HepG2 (cell line): ENCODE data around the gene EPDR1. TPM values are rescaled to one million over a fixed set of nuclear protein-coding genes. Genes with fewer than 3 reads are reported as not detected.

Source experiments
- ATF7 ChIP-seq, 2 experiments: fragments of 450-650 bp in 1 of 2; sonication (generic) in 1 of 2; formaldehyde crosslinking in 1 of 2; IDR thresholded peaks; 2 replicates each; pipeline versions ENCODE4 v1.4.0 to v1.6.1; 2016 to 2020; ENCODE audit warnings: antibody characterized with exemption in 1 of 2, mild to moderate bottlenecking in 1 of 2, missing genetic modification reagents in 1 of 2
- CCDC6 ChIP-seq: sonication (generic); formaldehyde crosslinking; IDR thresholded peaks from 2 replicates; pipeline ENCODE4 v1.8.1; 2022; ENCODE audit warnings: mild to moderate bottlenecking, missing genetic modification reagents, moderate library complexity
- CEBPG ChIP-seq: IDR thresholded peaks from 2 replicates; pipeline ENCODE4 v1.6.1; 2016
- GTF2F1 ChIP-seq: fragments of 150-350 bp; IDR thresholded peaks from 2 replicates; pipeline ENCODE4 v1.6.1; 2014; ENCODE audit warnings: low read length
- HDAC2 ChIP-seq: sonication (generic); formaldehyde crosslinking; IDR thresholded peaks from 2 replicates; pipeline ENCODE4 v1.4.0; 2020; ENCODE audit warnings: missing genetic modification reagents
- NR2F6 ChIP-seq, 2 experiments: IDR thresholded peaks; 2 replicates each; pipeline ENCODE4 v1.6.1; 2016; ENCODE audit warnings: antibody characterized with exemption in 1 of 2, mild to moderate bottlenecking in 1 of 2
- PAX8 ChIP-seq: sonication (generic); formaldehyde crosslinking; IDR thresholded peaks from 2 replicates; pipeline ENCODE4 v1.8.0; 2022; ENCODE audit warnings: mild to moderate bottlenecking, missing genetic modification reagents, borderline replicate concordance
- RAD21 ChIP-seq: fragments of 450-650 bp; formaldehyde crosslinking; IDR thresholded peaks from 2 replicates; pipeline ENCODE4 v1.5.0; 2020; ENCODE audit warnings: mild to moderate bottlenecking
- SIN3B ChIP-seq: fragments of 150-350 bp; IDR thresholded peaks from 2 replicates; pipeline ENCODE4 v1.6.1; 2014; ENCODE audit warnings: low read length
- TBX2 ChIP-seq: sonication (generic); formaldehyde crosslinking; IDR thresholded peaks from 2 replicates; pipeline ENCODE4 v1.5.0; 2020; ENCODE audit warnings: missing genetic modification reagents, mild to moderate bottlenecking, borderline replicate concordance
- THYN1 ChIP-seq: sonication (generic); formaldehyde crosslinking; IDR thresholded peaks from 2 replicates; pipeline ENCODE4 v1.8.1; 2023; ENCODE audit warnings: low read depth, mild to moderate bottlenecking, moderate library complexity, missing genetic modification reagents, borderline replicate concordance
- ZKSCAN8 ChIP-seq: IDR thresholded peaks from 2 replicates; pipeline ENCODE4 v1.6.1; 2016; ENCODE audit warnings: borderline replicate concordance, missing genetic modification reagents, missing compliant biosample characterization
- ZNF142 ChIP-seq: sonication (generic); formaldehyde crosslinking; IDR thresholded peaks from 2 replicates; pipeline ENCODE4 v1.4.0; 2020; ENCODE audit warnings: missing genetic modification reagents
- ZNF205 ChIP-seq: IDR thresholded peaks from 2 replicates; pipeline ENCODE4 v1.6.1; 2018; ENCODE audit warnings: missing biosample characterization, missing genetic modification reagents
- ZNF296 ChIP-seq: sonication (generic); formaldehyde crosslinking; conservative IDR thresholded peaks from 2 replicates; pipeline ENCODE4 v1.5.0; 2020; ENCODE audit warnings: mild to moderate bottlenecking, missing genetic modification reagents
- ZNF343 ChIP-seq: sonication (generic); formaldehyde crosslinking; IDR thresholded peaks from 2 replicates; pipeline ENCODE4 v1.4.0; 2020; ENCODE audit warnings: mild to moderate bottlenecking, missing genetic modification reagents
- ZNF414 ChIP-seq: sonication (generic); formaldehyde crosslinking; IDR thresholded peaks from 2 replicates; pipeline ENCODE4 v1.5.0; 2020; ENCODE audit warnings: missing genetic modification reagents
- ZNF460 ChIP-seq: sonication (generic); formaldehyde crosslinking; IDR thresholded peaks from 2 replicates; pipeline ENCODE4 v1.5.1; 2020; ENCODE audit warnings: missing genetic modification reagents, mild to moderate bottlenecking, borderline replicate concordance
- ZNF589 ChIP-seq: sonication (generic); formaldehyde crosslinking; conservative IDR thresholded peaks from 2 replicates; pipeline ENCODE4 v1.8.0; 2022; ENCODE audit warnings: mild to moderate bottlenecking, moderate library complexity, missing genetic modification reagents
- ZNF614 ChIP-seq: IDR thresholded peaks from 2 replicates; pipeline ENCODE4 v1.6.1; 2018; ENCODE audit warnings: missing biosample characterization, missing genetic modification reagents, inconsistent platforms, borderline replicate concordance
- ZNF616 ChIP-seq: sonication (generic); formaldehyde crosslinking; IDR thresholded peaks from 2 replicates; pipeline ENCODE4 v1.5.0; 2020; ENCODE audit warnings: low read depth, mild to moderate bottlenecking, missing genetic modification reagents
- ZNF713 ChIP-seq: sonication (generic); formaldehyde crosslinking; IDR thresholded peaks from 2 replicates; pipeline ENCODE4 v1.4.0; 2020; ENCODE audit warnings: mild to moderate bottlenecking, missing genetic modification reagents
- ZNF737 ChIP-seq: sonication (generic); formaldehyde crosslinking; IDR thresholded peaks from 2 replicates; pipeline ENCODE4 v1.5.0; 2020; ENCODE audit warnings: missing genetic modification reagents, mild to moderate bottlenecking, borderline replicate concordance
- ZNF768 ChIP-seq: sonication (generic); formaldehyde crosslinking; IDR thresholded peaks from 2 replicates; pipeline ENCODE4 v1.4.0; 2020; ENCODE audit warnings: missing genetic modification reagents
- ZNF841 ChIP-seq: sonication (generic); formaldehyde crosslinking; IDR thresholded peaks from 2 replicates; pipeline ENCODE4 v1.8.1; 2023; ENCODE audit warnings: missing genetic modification reagents, borderline replicate concordance
- polyA plus RNA-seq, 8 experiments: library from polyadenylated mRNA; depleted of rRNA in 3 of 8; stranded (reverse) in 7 of 8; unstranded in 1 of 8; fragments of >200 nt; fragmentation: Illumina TruSeq in 4 of 8; extraction: Trizol in 4 of 8; gene quantifications; 2 replicates each; pipeline versions ENCODE4 v1.2.1 to v1.2.3, GENCODE V29; 2011 to 2016; ENCODE audit warnings: low read depth in 4 of 8, missing spikeins in 1 of 8, mixed read lengths in 1 of 8; ENCODE audit not compliant: insufficient read depth in 1 of 8
- total RNA-seq, 5 experiments: library from RNA; depleted of rRNA; stranded (reverse); fragments of >200 nt; fragmentation: Illumina TruSeq; extraction: Trizol; gene quantifications; 2 replicates each; pipeline ENCODE4 v1.2.3, GENCODE V29; 2016; ENCODE audit warnings: low read depth in 1 of 5

EPDR1 gene
- total and polyA plus RNA-seq, 2 of the 13 experiments (the other 11 are each of a cell fraction or from before 2014, with no cell fraction given), result 38.3 to 50.2 TPM

GRCh38 chr7:37942934-37943610 lies 22.6 kb downstream of the EPDR1 start (continued):
- TF ChIP-seq HDAC2 (peak; percentile 97), ZNF142 (CRISPR knock-in tag) (no peak), ZNF616 (CRISPR knock-in tag) (no peak), ZNF460 (CRISPR knock-in tag) (peak; percentile 13; the same call in 1 of the 2 replicates), ZKSCAN8 (peak; percentile 91; the same call in 1 of the 2 replicates), NR2F6 (IDR thresholded peaks at IDR 0.05) (peak; percentile 92), NR2F6 (CRISPR knock-in tag; IDR thresholded peaks at IDR 0.05) (peak; percentile 86), TBX2 (peak; percentile 100), ZNF414 (CRISPR knock-in tag) (peak; percentile 96), GTF2F1 (no peak), ATF7 (IDR thresholded peaks at IDR 0.05) (0 out of 2 replicates have a peak, but pooled peaks have one; percentile 34), ATF7 (CRISPR knock-in tag; IDR thresholded peaks at IDR 0.05) (peak; percentile 88), ZNF343 (no peak), THYN1 (0 out of 2 replicates have a peak, but pooled peaks have one; percentile 52), RAD21 (CRISPR knock-in tag) (peak; percentile 75; the same call in 1 of the 2 replicates), ZNF205 (CRISPR knock-in tag) (peak; percentile 89; the same call in 1 of the 2 replicates), ZNF296 (CRISPR knock-in tag) (no peak; the same call in 1 of the 2 replicates), SIN3B (0 out of 2 replicates have a peak, but pooled peaks have one; percentile 52), CCDC6 (peak; percentile 71; the same call in 1 of the 2 replicates), CEBPG (CRISPR knock-in tag) (peak; percentile 68; the same call in 1 of the 2 replicates), ZNF589 (CRISPR knock-in tag) (peak; percentile 89; the same call in 1 of the 2 replicates), ZNF737 (CRISPR knock-in tag) (no peak), ZNF614 (peak; percentile 97), ZNF768 (CRISPR knock-in tag) (peak; percentile 77; the same call in 1 of the 2 replicates), ZNF713 (CRISPR knock-in tag) (no peak), PAX8 (CRISPR knock-in tag) (no peak), ZNF841 (CRISPR knock-in tag) (no peak)
